ENCODE results near the gene CA11. TPM values are rescaled to one million over a fixed set of nuclear protein-coding genes. Genes with fewer than 3 reads are reported as not detected.

CA11 gene
- total and polyA plus RNA-seq, 9 of the 15 experiments (the other 6 are each of a cell fraction or from before 2014, with no cell fraction given) = 2.9 to 19.9 (median 8.3) TPM

- TF ChIP-seq PHTF2 (CRISPR knock-in tag; IDR thresholded peaks at IDR 0.05) (no peak), NFIC (IDR thresholded peaks at IDR 0.05) (0 out of 2 replicates have a peak, but pooled peaks have one; percentile 21), ZNF3 (CRISPR knock-in tag; IDR thresholded peaks at IDR 0.05) (no peak), ZHX1 (conservative IDR thresholded peaks at IDR 0.05; ENCODE audit: low read length) (no peak), POLR2G (IDR thresholded peaks at IDR 0.05; ENCODE audit: low read depth, low read length) (peak; percentile 74), RBBP5 (IDR thresholded peaks at IDR 0.05; ENCODE audit: borderline replicate concordance, insufficient read depth, low read length, poor library complexity, severe bottlenecking) (no peak), E2F4 (CRISPR knock-in tag; IDR thresholded peaks at IDR 0.05; ENCODE audit: low read depth) (no peak), DLX4 (CRISPR knock-in tag; IDR thresholded peaks at IDR 0.05) (no peak), FOXA1 (IDR thresholded peaks at IDR 0.05; ENCODE audit: borderline replicate concordance) (no peak), TRIM24 (IDR thresholded peaks at IDR 0.05) (peak in 1 of 2 experiments; percentile 39; a peak in 1 of 4 replicates), BHLHE40 (IDR thresholded peaks at IDR 0.05; ENCODE audit: low read length) (no peak), POLR3G (IDR thresholded peaks at IDR 0.05; ENCODE audit: extremely low read depth, insufficient read length, insufficient replicate concordance) (no peak), KAT7 (CRISPR knock-in tag; IDR thresholded peaks at IDR 0.05; ENCODE audit: borderline replicate concordance) (peak; percentile 23; the same call in 1 of the 2 replicates), IFI16 (CRISPR knock-in tag; IDR thresholded peaks at IDR 0.05) (no peak), GABPA (tag; conservative IDR thresholded peaks at IDR 0.05; ENCODE audit: low read depth) (no peak), RB1 (IDR thresholded peaks at IDR 0.05; ENCODE audit: low read depth) (peak; percentile 19; the same call in 1 of the 2 replicates), POLR3A (IDR thresholded peaks at IDR 0.05; ENCODE audit: borderline replicate concordance, extremely low read depth, insufficient read depth, insufficient read length) (no peak), ZNF408 (CRISPR knock-in tag; IDR thresholded peaks at IDR 0.05; ENCODE audit: low read depth) (no peak), HMGN3 (IDR thresholded peaks at IDR 0.05; ENCODE audit: borderline replicate concordance, extremely low read depth, insufficient read length, low read depth, low read length) (no peak), KLF1 (tag; IDR thresholded peaks at IDR 0.05) (no peak), SMARCB1 (IDR thresholded peaks at IDR 0.05; ENCODE audit: insufficient read length, low read depth) (no peak), ZEB2 (IDR thresholded peaks at IDR 0.05) (0 out of 2 replicates have a peak, but pooled peaks have one; percentile 17), YY1 (IDR thresholded peaks at IDR 0.05; ENCODE audit: borderline replicate concordance in 1 of 3, control insufficient read depth in 1 of 3, extremely low read depth in 1 of 3, insufficient read depth in 3 of 3, insufficient read length in 1 of 3, insufficient replicate concordance in 2 of 3, low read depth in 1 of 3, low read length in 2 of 3) (peak in 2 of 3 experiments; percentile 9 to 75), ZNF282 (CRISPR knock-in tag; IDR thresholded peaks at IDR 0.05) (no peak)
Measured at GRCh38 chr19:48614436-48615230, 31.4 kb downstream of the CA11 start, which contains the start of gene FAM83E (continued).

All from K562 (cell line).